H1 (cell line): Measurements from ENCODE around the gene TMEM236. TPM values are rescaled to one million over a fixed set of nuclear protein-coding genes. Genes with fewer than 3 reads are reported as not detected.

Experiments
- CTCF ChIA-PET: fragments of 300-600 bp; sonication (Branson Sonifier 250); formaldehyde crosslinking; loops from one replicate; lab custom pipeline; 2021; ENCODE audit not compliant: partially characterized antibody; lab: Charles Lee
- POLR2A ChIA-PET: fragments of 300-600 bp; sonication (Branson Sonifier 250); formaldehyde crosslinking; loops from one replicate; lab custom pipeline; 2021; ENCODE audit warnings: inconsistent platforms; ENCODE audit not compliant: partially characterized antibody; lab: Charles Lee
- DNase-seq, 2 experiments: peaks; one replicate each; pipeline versions ENCODE4 v3.0.0 to v3.0.0-alpha.2; 2010 to 2022; ENCODE audit warnings: low spot score in 2 of 2, low read depth in 1 of 2, mixed read lengths in 1 of 2
- FAIRE-seq: peaks from 2 replicates; lab custom pipeline; 2011; peaks lifted over from hg19 to GRCh38; lab: Jason Lieb, UNC
- H2AFZ ChIP-seq: 2 replicates; pipeline ENCODE4 v1.8.1; 2012; ENCODE audit warnings: low read length, inconsistent platforms
- H2AK5ac ChIP-seq: 2 replicates; pipeline ENCODE4 v1.6.1; 2013; ENCODE audit warnings: low read depth, low read length
- H2BK120ac ChIP-seq: replicated peaks from 2 replicates; pipeline ENCODE3; 2013; ENCODE audit warnings: low read depth, low read length, inconsistent platforms
- H2BK12ac ChIP-seq: 2 replicates; pipeline ENCODE4 v1.6.1; 2013; ENCODE audit warnings: low read depth, low read length
- H2BK15ac ChIP-seq: 2 replicates; pipeline ENCODE4 v1.6.1; 2013; ENCODE audit warnings: low read length
- H2BK20ac ChIP-seq: 2 replicates; pipeline ENCODE4 v1.6.1; 2013; ENCODE audit warnings: low read length
- H2BK5ac ChIP-seq: 2 replicates; pipeline ENCODE4 v1.6.1; 2013; ENCODE audit warnings: low read depth, low read length
- H3K14ac ChIP-seq: 2 replicates; pipeline ENCODE4 v1.6.1; 2013; ENCODE audit warnings: inconsistent platforms; ENCODE audit not compliant: insufficient read length
- H3K18ac ChIP-seq: 2 replicates; pipeline ENCODE4 v1.6.1; 2013; ENCODE audit warnings: low read length; ENCODE audit errors: extremely low read depth
- H3K23ac ChIP-seq: 2 replicates; pipeline ENCODE4 v1.6.1; 2013; ENCODE audit warnings: inconsistent platforms; ENCODE audit not compliant: insufficient read length
- H3K23me2 ChIP-seq: 2 replicates; pipeline ENCODE4 v1.6.1; 2013; ENCODE audit warnings: low read depth, low read length
- H3K27ac ChIP-seq: 2 replicates; pipeline ENCODE4 v1.6.1; 2011; ENCODE audit warnings: low read depth, low read length, inconsistent platforms
- H3K27me3 ChIP-seq, 4 experiments: replicated peaks in 1 of 4; 1 replicate in 1 of 4; 2 replicates in 3 of 4; pipeline versions ENCODE4 v1.6.1 to v1.8.1; 2011 to 2013; ENCODE audit warnings: low read length in 3 of 4, mild to moderate bottlenecking in 3 of 4, inconsistent platforms in 2 of 4, mixed read lengths in 2 of 4, moderate library complexity in 1 of 4; ENCODE audit not compliant: control insufficient read depth in 3 of 4, insufficient read depth in 3 of 4; ENCODE audit errors: extremely low read depth in 1 of 4
- H3K36me3 ChIP-seq, 4 experiments: 2 replicates each; pipeline versions ENCODE4 v1.6.1 to v1.8.1; 2011 to 2013; ENCODE audit warnings: mild to moderate bottlenecking in 4 of 4, low read length in 3 of 4, moderate library complexity in 2 of 4, control low read depth in 1 of 4, inconsistent platforms in 1 of 4; ENCODE audit not compliant: insufficient read depth in 4 of 4, control insufficient read depth in 2 of 4
- H3K4ac ChIP-seq: replicated peaks from 2 replicates; pipeline ENCODE3; 2013; ENCODE audit warnings: low read length, low read depth, mixed read lengths, inconsistent platforms; ENCODE audit not compliant: insufficient read length
- H3K4me1 ChIP-seq, 4 experiments: replicated peaks in 1 of 4; 1 replicate in 1 of 4; 2 replicates in 3 of 4; pipeline versions ENCODE4 v1.6.1 to v1.8.1; 2011 to 2013; ENCODE audit warnings: low read length in 3 of 4, inconsistent platforms in 2 of 4, mixed read lengths in 1 of 4; ENCODE audit not compliant: insufficient read depth in 4 of 4, control insufficient read depth in 3 of 4
- H3K4me2 ChIP-seq, 2 experiments: 2 replicates each; pipeline versions ENCODE4 v1.6.1 to v1.8.1; 2011 to 2013; ENCODE audit warnings: low read depth in 2 of 2, low read length in 2 of 2, control low read depth in 1 of 2, inconsistent platforms in 1 of 2, mild to moderate bottlenecking in 1 of 2; ENCODE audit not compliant: insufficient read depth in 1 of 2
- H3K4me3 ChIP-seq, 4 experiments: fragments of 200-600, 300-600 bp in 1 of 4; sonication (generic), shearing (Covaris generic), sonication (Bioruptor Twin) in 1 of 4; 2 replicates each; pipeline versions ENCODE4 v1.5.1 to v1.8.1; 2011 to 2016; ENCODE audit warnings: low read length in 4 of 4, low read depth in 3 of 4, control low read depth in 2 of 4, inconsistent platforms in 2 of 4, mild to moderate bottlenecking in 2 of 4, mixed read lengths in 1 of 4, moderate library complexity in 1 of 4; ENCODE audit not compliant: insufficient read depth in 2 of 4; ENCODE audit errors: extremely low read depth in 1 of 4
- H3K56ac ChIP-seq: replicated peaks from 2 replicates; pipeline ENCODE3; 2013; ENCODE audit warnings: low read depth, mild to moderate bottlenecking, mixed read lengths, low read length, inconsistent platforms; ENCODE audit not compliant: insufficient read length
- H3K79me1 ChIP-seq: 2 replicates; pipeline ENCODE4 v1.6.1; 2013; ENCODE audit warnings: low read depth, low read length, control low read depth
- H3K79me2 ChIP-seq, 2 experiments: 2 replicates each; pipeline versions ENCODE4 v1.6.1 to v1.8.1; 2012 to 2013; ENCODE audit warnings: low read length in 2 of 2, mild to moderate bottlenecking in 2 of 2, inconsistent platforms in 1 of 2; ENCODE audit not compliant: insufficient read depth in 2 of 2, control insufficient read depth in 1 of 2
- H3K9ac ChIP-seq, 4 experiments: replicated peaks in 1 of 4; 1 replicate in 1 of 4; 2 replicates in 3 of 4; pipeline versions ENCODE4 v1.6.1 to v1.8.1; 2011 to 2013; ENCODE audit warnings: low read depth in 3 of 4, low read length in 3 of 4, control low read depth in 2 of 4, mild to moderate bottlenecking in 2 of 4, moderate library complexity in 2 of 4, inconsistent platforms in 1 of 4; ENCODE audit errors: extremely low read depth in 1 of 4
- H3K9me3 ChIP-seq, 2 experiments: 2 replicates each; pipeline versions ENCODE4 v1.6.1 to v1.8.1; 2012 to 2013; ENCODE audit warnings: mild to moderate bottlenecking in 2 of 2, moderate library complexity in 2 of 2, control low read depth in 1 of 2, inconsistent platforms in 1 of 2, low read depth in 1 of 2, low read length in 1 of 2, mixed read lengths in 1 of 2; ENCODE audit not compliant: insufficient read depth in 2 of 2
- H4K20me1 ChIP-seq, 2 experiments: replicated peaks in 1 of 2; 2 replicates each; pipeline versions ENCODE3 to v1.8.1; 2011 to 2013; ENCODE audit warnings: inconsistent platforms in 2 of 2, low read length in 2 of 2, mild to moderate bottlenecking in 1 of 2; ENCODE audit not compliant: insufficient read depth in 2 of 2, control insufficient read depth in 1 of 2
- H4K5ac ChIP-seq: 2 replicates; pipeline ENCODE4 v1.6.1; 2013; ENCODE audit warnings: low read length, low read depth, mixed read lengths, inconsistent platforms; ENCODE audit not compliant: insufficient read length
- H4K8ac ChIP-seq: 2 replicates; pipeline ENCODE4 v1.8.0; 2013; ENCODE audit warnings: mild to moderate bottlenecking, moderate library complexity, low read length, inconsistent platforms; ENCODE audit not compliant: insufficient read depth; ENCODE audit errors: extremely low read depth
- H4K91ac ChIP-seq: replicated peaks from 2 replicates; pipeline ENCODE3; 2013; ENCODE audit warnings: low read length, mixed read lengths, inconsistent platforms; ENCODE audit not compliant: insufficient read length
- BRCA1 ChIP-seq: IDR thresholded peaks from 2 replicates; pipeline ENCODE4 v1.6.1; 2012; ENCODE audit warnings: low read depth, low read length, improper control_type of control experiment
- CBX5 ChIP-seq: fragments of 300-800, 300-1000 bp; sonication (generic); IDR thresholded peaks from 2 replicates; pipeline ENCODE4 v1.7.1; 2016; ENCODE audit warnings: antibody characterized with exemption, low read length, low read depth
- CBX8 ChIP-seq: fragments of 300-800, 300-1000 bp; sonication (generic); IDR thresholded peaks from 2 replicates; pipeline ENCODE4 v1.7.1; 2016; ENCODE audit warnings: low read depth, low read length, borderline replicate concordance
- CHD1 ChIP-seq: IDR thresholded peaks from 2 replicates; pipeline ENCODE4 v1.6.1; 2012; ENCODE audit warnings: low read depth, low read length, improper control_type of control experiment
- CREB1 ChIP-seq: IDR thresholded peaks from 2 replicates; pipeline ENCODE4 v1.6.1; 2012; ENCODE audit warnings: inconsistent platforms
- CTCF ChIP-seq, 3 experiments: IDR thresholded peaks; 1 replicate in 2 of 3; 2 replicates in 1 of 3; pipeline versions ENCODE4 v1.5.1 to v1.6.1; 2011; ENCODE audit warnings: low read length in 3 of 3, mild to moderate bottlenecking in 3 of 3, inconsistent platforms in 2 of 3, low read depth in 1 of 3, moderate library complexity in 1 of 3; ENCODE audit not compliant: insufficient read depth in 1 of 3; ENCODE audit errors: control extremely low read depth in 1 of 3
- EZH2 ChIP-seq: fragments of 200-600 bp; sonication (generic); IDR thresholded peaks from 2 replicates; pipeline ENCODE4 v1.7.1; 2012; ENCODE audit warnings: low read depth, mild to moderate bottlenecking, moderate library complexity, low read length, inconsistent platforms; ENCODE audit not compliant: severe bottlenecking
- KDM4A ChIP-seq: IDR thresholded peaks from one replicate; pipeline ENCODE4 v1.7.1; 2012; ENCODE audit warnings: low read depth, mild to moderate bottlenecking, moderate library complexity, low read length, inconsistent platforms; ENCODE audit not compliant: severe bottlenecking
- NANOG ChIP-seq: IDR thresholded peaks from 2 replicates; pipeline ENCODE4 v1.6.1; 2011; ENCODE audit warnings: low read length, low read depth, mild to moderate bottlenecking, inconsistent platforms; ENCODE audit not compliant: insufficient read depth, poor library complexity, severe bottlenecking
- SIRT6 ChIP-seq: IDR thresholded peaks from one replicate; pipeline ENCODE4 v1.7.1; 2012; ENCODE audit warnings: low read length, inconsistent platforms
- WGBS, 2 experiments: shearing (Covaris generic) in 1 of 2; methylation state at CpG; one replicate each; pipeline versions ENCODE4 v1.1.6 to v1.1.7; 2013 to 2015; ENCODE audit warnings: low lambda C conversion rate in 2 of 2, mixed read lengths in 2 of 2, inconsistent platforms in 1 of 2, low coverage in 1 of 2, missing lambda C conversion rate in 1 of 2; ENCODE audit not compliant: insufficient replicate concordance in 2 of 2, insufficient coverage in 1 of 2, insufficient read length in 1 of 2; ENCODE audit errors: extremely low coverage in 1 of 2, missing lambda C conversion rate in 1 of 2; 5-methylcytosine and 5-hydroxymethylcytosine counted together
- polyA plus RNA-seq, 7 experiments: library from polyadenylated mRNA; depleted of rRNA in 3 of 7; stranded (reverse) in 5 of 7; unstranded in 2 of 7; fragments of >200 nt in 5 of 7; fragments of 200-250 nt in 2 of 7; gene quantifications; 1 replicate in 5 of 7; 2 replicates in 1 of 7; 4 replicates in 1 of 7; pipeline versions ENCODE4 v1.2.1 to v1.2.3, GENCODE V29; 2011 to 2013; ENCODE audit warnings: missing spikeins in 2 of 7, mixed read lengths in 2 of 7
- total RNA-seq: library from RNA; stranded (reverse); fragmentation: NEBNext Ultra II Directional; extraction: Animal tissue kit (Norgen Biotek cat#: 25700); gene quantifications from 2 replicates; pipeline ENCODE4 v1.2.1, GENCODE V29; 2021

Gene TMEM236
- total and polyA plus RNA-seq, 2 of the 8 experiments (the other 6 are each of a cell fraction or from before 2014, with no cell fraction given), result 0.02 to 0.07 TPM

DNA sequence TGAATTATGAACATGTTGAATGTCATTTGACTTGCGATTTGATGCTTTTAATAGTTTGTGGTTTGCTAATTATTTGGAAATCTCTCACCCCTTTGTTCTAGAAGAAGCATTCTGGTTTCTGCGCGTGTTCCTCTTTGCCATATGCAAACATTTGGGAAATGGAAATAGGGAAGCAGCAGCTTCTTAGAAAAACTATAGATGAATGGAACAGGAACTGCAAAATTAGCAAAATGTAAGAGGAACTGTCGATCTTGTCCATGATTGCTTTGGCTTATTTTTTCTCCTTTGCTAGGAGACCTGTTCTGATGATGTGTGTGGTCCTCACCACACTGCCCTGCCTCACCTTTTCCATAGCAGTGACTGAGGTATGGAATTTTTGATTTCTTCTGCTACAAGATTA is 19.0 kb downstream of the TMEM236 start:
- Histone ChIP-seq H3K23me2 (no peaks in the 10 kb centered on the region), H3K36me3 (no peaks in the 10 kb centered on the region), H3K27ac (no peak overlapping the region), H2AK5ac (no peak overlapping the region), H4K5ac (no peak overlapping the region), H3K79me1 (no peaks in the 10 kb centered on the region), H3K27me3 (peaks cover 3 to 4% (median 4%) of the 10 kb centered on the region in 4 experiments), H2BK5ac (no peak overlapping the region), H3K4me1 (no peaks in the 10 kb centered on the region), H3K4me2 (no peak overlapping the region), H2AFZ (no peak overlapping the region), H4K20me1 (no peaks in the 10 kb centered on the region), H3K14ac (no peak overlapping the region), H4K91ac (no peak overlapping the region), H3K9me3 (peaks cover 0 to 1% of the 10 kb centered on the region in 2 experiments; a peak in 1 of 4 replicates), H3K79me2 (no peaks in the 10 kb centered on the region), H3K4ac (no peak overlapping the region), H3K4me3 (no peak overlapping the region), H2BK12ac (no peak overlapping the region), H2BK20ac (no peak overlapping the region), H2BK15ac (no peak overlapping the region), H2BK120ac (no peak overlapping the region), H4K8ac (no peak overlapping the region), H3K9ac (no peak overlapping the region), H3K18ac (no peak overlapping the region), H3K23ac (no peak overlapping the region), H3K56ac (no peak overlapping the region)
- DNase-seq, result no peak
- ChIA-PET POLR2A (no interaction called here), CTCF (no interaction called here)
- FAIRE-seq, result no peak
- 89% methylated on average over 4 of the region's 4 CpGs; no CpG with 5 or more reads in 1 of the 2 experiments for WGBS, 2 experiments
- no peak for TF ChIP-seq BRCA1
- no peak for TF ChIP-seq CBX5
- TF ChIP-seq CREB1, result no peak
- TF ChIP-seq KDM4A, result no peak
- no peak for TF ChIP-seq CBX8
- no peak for TF ChIP-seq NANOG
- TF ChIP-seq EZH2, result no peak
- TF ChIP-seq SIRT6, result no peak
- TF ChIP-seq CTCF (IDR thresholded peaks at IDR 0.05; ENCODE audit: control extremely low read depth in 1 of 3, insufficient read depth in 1 of 3, low read depth in 1 of 3, low read length in 3 of 3), result no peak
- TF ChIP-seq CHD1, result no peak
